Posterior vena cava (tissue), 2 donors: ENCODE data around the gene BLOC1S3. TPM values are rescaled to one million over a fixed set of nuclear protein-coding genes. Genes with fewer than 3 reads are reported as not detected.

Source experiments
- DNase-seq: peaks from one replicate; pipeline ENCODE4 v3.0.0-alpha.2; 2020; ENCODE audit warnings: low spot score
- intact Hi-C, 2 donors: fragments of 100-400 bp; cut with DNase I; formaldehyde crosslinking; loops; one replicate each; pipeline versions ENCODE4 v1.14.1 to v1.14.2; 2022 to 2023
- total RNA-seq, 2 donors: library from RNA; stranded (reverse); fragmentation: NEBNext Ultra II Directional; extraction: Animal tissue kit (Norgen Biotek cat#: 25700); gene quantifications; one replicate each; pipeline ENCODE4 v1.2.1, GENCODE V29; 2021
- donor health status: DM: yes; HTN: yes; CAD: no.
- donor health status: DM: yes; HTN: yes; CAD: no.

Gene BLOC1S3
- total RNA-seq, 2 donors from 2014 or later, result 8.7 to 11.2 TPM

DNA sequence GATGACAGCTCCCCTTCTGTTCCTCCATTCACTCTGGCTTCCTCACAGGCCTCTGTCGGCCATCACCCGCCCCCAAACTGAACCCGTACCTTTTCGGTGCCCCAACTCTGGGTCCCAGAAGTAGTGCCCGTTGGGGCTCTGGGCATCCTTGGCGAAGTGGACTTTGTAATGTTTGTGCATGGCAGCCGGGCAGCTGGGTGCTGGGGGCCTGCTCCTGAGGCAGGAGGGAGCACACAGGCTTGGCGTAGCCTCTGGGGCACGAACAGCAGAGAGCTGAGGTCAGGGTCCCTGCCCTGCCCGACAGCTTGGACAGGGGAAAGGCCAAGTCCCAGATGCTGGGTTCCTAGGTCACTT, 18.6 kb upstream of the BLOC1S3 start:
- no peak for DNase-seq
- intact Hi-C loops, result loop anchor here in 1 of 2 donors (10.0 kb wide), 1 partner anchor 175 kb away; no protein-coding TSS in a partner anchor

DNA sequence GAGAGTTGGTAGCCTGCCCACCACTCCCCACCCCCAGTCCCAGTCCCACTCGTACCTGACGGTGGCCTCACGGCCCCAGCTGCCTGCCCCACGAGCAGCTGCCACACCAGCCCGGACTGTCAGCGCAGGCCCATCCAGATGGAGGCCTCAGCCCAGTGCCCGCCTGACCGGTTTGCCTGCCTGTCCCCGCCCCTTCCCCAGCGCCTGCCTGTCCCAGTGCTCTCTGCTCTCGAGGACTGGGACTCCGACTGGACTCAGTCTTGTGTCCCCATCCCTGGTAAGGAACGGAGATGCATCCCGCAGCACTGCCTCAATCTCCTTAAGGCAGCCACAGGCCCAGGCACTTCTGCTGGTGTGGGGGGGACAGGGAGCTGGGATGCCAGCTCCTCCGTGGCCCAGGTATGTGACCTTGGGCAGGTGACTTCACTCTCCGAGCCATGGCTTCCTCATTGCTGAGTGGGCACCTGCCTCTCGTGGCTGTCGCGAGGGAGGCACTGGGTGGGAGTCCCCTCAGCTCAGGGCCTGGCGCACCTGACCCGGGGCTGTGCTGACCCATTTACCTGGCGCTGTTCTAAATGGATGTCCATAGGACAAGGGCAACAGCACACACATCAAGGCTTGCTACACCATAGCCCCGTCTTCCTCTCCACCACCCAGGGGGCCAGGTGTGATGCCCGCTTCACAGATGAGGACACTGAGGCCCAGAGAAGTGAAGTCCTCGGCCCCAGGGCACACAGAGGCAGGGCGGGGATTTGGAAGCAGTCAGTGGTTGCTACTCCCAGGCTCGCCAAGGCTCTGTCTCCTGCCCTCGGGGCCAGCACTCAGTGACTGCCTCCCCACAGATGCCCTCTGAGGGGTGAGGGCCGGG, 17.5 kb upstream of the BLOC1S3 start, which contains the start of gene NKPD1:
Gene NKPD1, minus strand, starts transcription at position 113 of the 868 bp plus-strand sequence. CDS start 832 bp downstream, outside the sequence.
- intact Hi-C loops, result loop anchor here in 1 of 2 donors (10.0 kb wide), 1 partner anchor 174 kb away; no protein-coding TSS in a partner anchor

GRCh38 chr19:45161738-45162607, 16.6 kb upstream of the BLOC1S3 start:
- intact Hi-C loops, result loop anchor here in 1 of 2 donors (10.0 kb wide), 1 partner anchor 173 kb away; no protein-coding TSS in a partner anchor
- no peak for DNase-seq

More for the DNA sequence above, 17.5 kb upstream of the BLOC1S3 start, which contains the start of gene NKPD1:
- DNase-seq, result no peak

GRCh38 chr19:45162608-45163143, 15.9 kb upstream of the BLOC1S3 start:
- intact Hi-C loops, result loop anchor here in 1 of 2 donors (10.0 kb wide), 1 partner anchor 172 kb away; no protein-coding TSS in a partner anchor
- DNase-seq, result no peak

GRCh38 chr19:45163156-45163555, 15.4 kb upstream of the BLOC1S3 start:
- intact Hi-C loops, result loop anchor here in 1 of 2 donors (10.0 kb wide), 1 partner anchor 172 kb away; no protein-coding TSS in a partner anchor
- DNase-seq, result no peak

- intact Hi-C loops, result loop anchor here in 1 of 2 donors (10.0 kb wide), 1 partner anchor 171 kb away; no protein-coding TSS in a partner anchor
Measured at GRCh38 chr19:45163751-45164460, 14.7 kb upstream of the BLOC1S3 start.

DNA sequence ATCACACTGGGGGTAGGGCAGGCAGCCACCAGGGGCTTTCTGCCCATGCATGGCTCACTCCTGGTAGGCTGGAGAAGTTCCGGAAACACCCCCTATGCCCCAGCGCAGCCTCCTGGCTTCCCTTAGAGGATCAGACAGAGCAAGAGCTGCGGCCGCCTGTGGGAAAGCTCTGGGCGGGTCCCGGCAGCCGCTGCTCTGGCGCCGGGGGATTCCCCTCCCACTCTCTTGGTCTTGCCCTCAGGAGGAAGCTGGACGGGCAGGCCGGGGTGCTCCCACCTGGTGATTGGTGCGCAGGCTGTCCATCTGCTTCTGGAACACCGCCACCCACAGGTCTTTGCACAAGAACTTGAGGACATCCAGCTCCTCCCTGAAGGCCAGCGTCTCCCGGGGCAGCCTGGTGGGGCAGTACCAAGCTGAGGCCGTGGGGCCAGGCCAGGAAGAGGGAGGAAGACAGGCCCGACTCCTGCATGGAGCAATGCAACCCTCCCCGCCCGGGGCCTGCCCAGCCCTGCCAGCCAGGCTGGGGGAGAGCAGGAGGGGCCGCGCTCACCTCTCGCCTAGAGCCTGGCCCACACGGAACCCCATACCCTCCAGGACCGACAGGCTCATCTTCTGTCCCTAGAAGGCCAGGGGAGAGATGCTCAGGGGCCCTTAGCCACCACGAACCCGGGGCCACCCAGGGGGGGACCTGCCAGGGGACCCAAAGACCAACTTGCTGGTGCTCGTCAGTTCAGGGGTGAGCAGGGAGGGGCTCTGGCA, 13.8 kb upstream of the BLOC1S3 start:
- intact Hi-C loops, result loop anchor here in 1 of 2 donors (10.0 kb wide), 1 partner anchor 170 kb away; no protein-coding TSS in a partner anchor
- DNase-seq, result peak; percentile 85

More at GRCh38 chr19:45163751-45164460, 14.7 kb upstream of the BLOC1S3 start:
- no peak for DNase-seq

DNA sequence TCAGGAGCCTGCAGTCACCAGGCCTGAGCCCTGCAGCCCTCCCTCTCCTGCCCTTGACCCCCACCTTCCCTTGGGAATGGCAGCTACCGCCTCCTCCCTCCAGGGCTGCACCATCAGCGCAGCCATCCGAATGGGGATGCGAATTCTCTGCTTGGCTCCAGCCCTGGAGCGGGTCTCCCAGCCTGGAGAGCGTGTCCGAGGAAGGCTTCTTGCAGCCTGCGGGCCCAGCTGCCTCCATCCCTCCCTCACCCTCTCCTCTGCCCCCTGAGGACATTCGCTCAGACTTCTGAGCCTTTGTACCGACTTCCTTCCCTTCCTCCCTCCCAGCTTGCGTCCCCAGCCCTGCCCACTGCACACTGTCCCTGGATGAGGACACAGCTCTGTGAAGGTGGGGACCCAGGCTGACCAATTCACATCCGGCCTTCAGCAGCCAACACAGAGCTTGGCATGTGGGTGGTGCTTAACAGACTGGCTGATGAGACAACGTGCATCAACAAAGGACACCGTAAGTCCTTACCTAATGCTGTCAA, 11.8 kb upstream of the BLOC1S3 start:
- intact Hi-C loops, result loop anchor here in 1 of 2 donors (10.0 kb wide), 1 partner anchor 168 kb away; no protein-coding TSS in a partner anchor
- peak; percentile 77 for DNase-seq

GRCh38 chr19:45168767-45169351, 9.7 kb upstream of the BLOC1S3 start:
- intact Hi-C loops, result loop anchor here in 1 of 2 donors (10.0 kb wide), 1 partner anchor 166 kb away; no protein-coding TSS in a partner anchor
- DNase-seq, result no peak

- DNase-seq, result no peak
- intact Hi-C loops, result loop anchor here in 1 of 2 donors (10.0 kb wide), 1 partner anchor 165 kb away; no protein-coding TSS in a partner anchor
Measured at GRCh38 chr19:45169602-45170001, 9.0 kb upstream of the BLOC1S3 start.

GRCh38 chr19:45170146-45171106, 8.2 kb upstream of the BLOC1S3 start:
- no peak for DNase-seq
- intact Hi-C loops, result no loop called here

- intact Hi-C loops, result no loop called here
- DNase-seq, result peak; percentile 79
Measured at GRCh38 chr19:45171211-45171623, 7.4 kb upstream of the BLOC1S3 start.

DNA sequence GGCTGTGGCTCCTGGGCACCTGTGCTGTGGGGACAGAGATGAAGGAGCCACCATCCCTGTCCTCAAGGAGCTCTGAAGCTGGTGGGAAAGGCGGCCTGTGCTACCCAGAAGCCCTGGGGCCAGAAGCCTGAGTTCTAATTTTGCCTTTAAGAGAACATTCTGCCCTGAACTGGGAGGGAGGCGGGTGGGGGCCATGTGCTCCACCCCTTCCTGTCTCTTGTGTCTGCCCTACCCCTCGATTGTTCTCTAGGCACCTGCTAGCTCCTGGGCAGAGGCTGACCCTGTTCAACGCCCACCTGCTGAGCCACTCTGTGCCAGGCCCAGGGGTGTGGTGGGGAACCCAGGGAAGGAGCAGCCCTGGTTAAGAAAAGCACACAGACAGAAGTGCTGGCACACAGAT, 6.4 kb upstream of the BLOC1S3 start:
- intact Hi-C loops, result no loop called here
- DNase-seq, result no peak

GRCh38 chr19:45172611-45173208, 5.9 kb upstream of the BLOC1S3 start:
- DNase-seq, result peak; percentile 57
- intact Hi-C loops, result no loop called here

DNA sequence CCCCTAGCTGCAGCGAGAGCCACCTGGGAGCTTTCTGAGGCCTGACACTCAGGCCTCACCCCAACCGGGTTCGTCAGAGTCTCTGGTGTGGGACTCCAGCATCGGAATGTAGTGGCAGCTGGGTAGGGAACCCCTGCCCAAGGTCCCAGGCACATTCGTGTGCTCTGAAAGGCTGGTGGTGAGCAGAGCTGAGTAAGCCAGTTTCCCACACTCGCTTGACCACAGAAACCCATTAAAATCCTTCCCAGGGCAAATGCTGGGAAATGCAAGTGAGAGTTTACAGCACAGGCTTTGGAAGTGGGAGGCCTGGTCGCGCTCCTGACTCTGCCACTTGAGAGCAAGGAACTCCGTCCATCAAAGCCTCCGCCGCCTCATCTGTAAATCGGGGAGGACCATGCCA, 4.8 kb upstream of the BLOC1S3 start:
- no peak for DNase-seq
- intact Hi-C loops, result no loop called here
